SK-N-MC (cell line): ENCODE data around the gene KCNH1.

Experiments used
- EZH2 ChIP-seq: fragments of 200-600 bp; sonication (generic); IDR thresholded peaks from one replicate; pipeline ENCODE4 v1.6.1; 2017; ENCODE audit warnings: antibody characterized with exemption
- FOXP2 ChIP-seq: optimal IDR thresholded peaks from 2 replicates; pipeline ENCODE3; 2011; ENCODE audit warnings: mild to moderate bottlenecking, moderate library complexity; ENCODE audit not compliant: insufficient read depth; ENCODE audit errors: extremely low read length, control extremely low read depth
- POLR2AphosphoS5 ChIP-seq: IDR thresholded peaks from 2 replicates; pipeline ENCODE4 v1.6.1; 2012; ENCODE audit warnings: mild to moderate bottlenecking, low read depth, low read length, borderline replicate concordance

DNA sequence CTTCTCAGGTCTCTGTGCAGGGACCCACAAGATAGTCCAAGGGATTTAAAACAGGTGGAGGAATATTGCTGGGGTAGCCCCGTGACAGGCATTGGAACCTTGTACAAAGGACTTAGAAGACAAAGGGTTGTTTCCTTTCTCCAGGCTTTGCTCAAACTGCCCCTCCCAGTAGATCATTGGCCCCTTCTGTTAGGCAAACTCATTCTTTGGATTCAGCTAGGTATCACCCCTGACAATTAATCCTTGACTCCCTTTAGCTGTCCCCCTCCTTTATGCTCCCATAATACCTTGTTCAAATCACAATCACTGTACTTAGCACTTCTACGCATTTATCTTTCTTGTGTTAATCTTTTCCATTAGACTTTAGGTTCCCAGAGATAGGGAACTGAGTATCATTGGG, 360.5 kb downstream of the KCNH1 start:
- no peak for TF ChIP-seq POLR2AphosphoS5
- TF ChIP-seq EZH2, result no peak
- no peak for TF ChIP-seq FOXP2
